NCI-H748 (cell line): Measurements from ENCODE around the gene SPATA32.
A peak's percentile ranks its signal among the peaks of the same experiment; 100 is the strongest.

Source experiments
- DNase-seq: peaks from one replicate; lab custom pipeline; 2025; ENCODE audit not compliant: unreplicated experiment; lab: John Stamatoyannopoulos, UW

The SPATA32 gene

GRCh38 chr17:45231481-45232116 lies 30.3 kb downstream of the SPATA32 start:
- DNase-seq = peak; percentile 18

- DNase-seq = no peak
These were observed 31.0 kb downstream of the SPATA32 start for GRCh38 chr17:45230787-45231480.

- no peak for DNase-seq
These were observed 31.5 kb downstream of the SPATA32 start for GRCh38 chr17:45230410-45230786.

- DNase-seq = no peak
These were observed 32.0 kb downstream of the SPATA32 start for GRCh38 chr17:45229681-45230409.

- DNase-seq = no peak
These were observed 32.9 kb downstream of the SPATA32 start for GRCh38 chr17:45228763-45229539.

GRCh38 chr17:45227926-45228762 lies 33.8 kb downstream of the SPATA32 start:
- DNase-seq = no peak

- DNase-seq = no peak
These were observed 34.6 kb downstream of the SPATA32 start for GRCh38 chr17:45227101-45227925.

GRCh38 chr17:45226576-45226975 lies 35.3 kb downstream of the SPATA32 start:
- DNase-seq = no peak

GRCh38 chr17:45225964-45226530 lies 35.8 kb downstream of the SPATA32 start:
- no peak for DNase-seq

- no peak for DNase-seq
These were observed 36.7 kb downstream of the SPATA32 start for GRCh38 chr17:45225051-45225700.

GRCh38 chr17:45224671-45225050 lies 37.2 kb downstream of the SPATA32 start:
- DNase-seq = no peak

GRCh38 chr17:45223539-45224528 lies 38.1 kb downstream of the SPATA32 start:
- no peak for DNase-seq

GRCh38 chr17:45222996-45223538 lies 38.8 kb downstream of the SPATA32 start:
- DNase-seq = no peak

GRCh38 chr17:45222289-45222995 lies 39.5 kb downstream of the SPATA32 start:
- DNase-seq = no peak

GRCh38 chr17:45222014-45222288 lies 39.9 kb downstream of the SPATA32 start:
- peak; percentile 37 for DNase-seq

GRCh38 chr17:45221081-45222013 lies 40.5 kb downstream of the SPATA32 start, which contains the start of gene FMNL1:
Gene FMNL1, plus strand, starts transcription at chr17:45221885. Its CDS starts 240 bp downstream, at chr17:45222125.
- DNase-seq = peak; percentile 59
